HG02870 (cell line): ENCODE measurements around the gene HS3ST5.
A peak's percentile ranks its signal among the peaks of the same experiment; 100 is the strongest.

Source experiments
- ATAC-seq: cut with Tn5 transposase; IDR thresholded peaks from one replicate; pipeline ENCODE4 v1.9.1; 2021; ENCODE audit warnings: mild to moderate bottlenecking, moderate library complexity; ENCODE audit not compliant: unreplicated experiment

The HS3ST5 gene

GRCh38 chr6:114342826-114343781 is at the start of gene HS3ST5:
TSS of gene HS3ST5 (minus strand) at chr6:114343023. CDS start at chr6:114062845, 280,178 bp downstream.
- ATAC-seq = no peak

- no peak for ATAC-seq
These were observed 47.4 kb upstream of the HS3ST5 start for GRCh38 chr6:114390176-114390575.

- no peak for ATAC-seq
These were observed 46.3 kb upstream of the HS3ST5 start for GRCh38 chr6:114389111-114389510.

GRCh38 chr6:114382406-114382805 is 39.6 kb upstream of the HS3ST5 start:
- ATAC-seq = no peak

GRCh38 chr6:114377881-114378280 is 35.1 kb upstream of the HS3ST5 start:
- no peak for ATAC-seq

- no peak for ATAC-seq
These were observed 33.9 kb upstream of the HS3ST5 start for GRCh38 chr6:114376611-114377175.

GRCh38 chr6:114375541-114376192 is 32.8 kb upstream of the HS3ST5 start:
- ATAC-seq = no peak

GRCh38 chr6:114367315-114367961 is 24.6 kb upstream of the HS3ST5 start:
- ATAC-seq = no peak

- no peak for ATAC-seq
These were observed 24.1 kb upstream of the HS3ST5 start for GRCh38 chr6:114366899-114367298.

GRCh38 chr6:114364301-114364700 is 21.5 kb upstream of the HS3ST5 start:
- no peak for ATAC-seq

- ATAC-seq = no peak
These were observed 20.1 kb upstream of the HS3ST5 start for GRCh38 chr6:114362957-114363356.

- ATAC-seq = no peak
These were observed 19.6 kb upstream of the HS3ST5 start for GRCh38 chr6:114362396-114362795.

- ATAC-seq = no peak
These were observed 18.2 kb upstream of the HS3ST5 start for GRCh38 chr6:114361036-114361435.

- ATAC-seq = peak; percentile 56
These were observed 12.5 kb upstream of the HS3ST5 start for GRCh38 chr6:114355300-114355699.

- no peak for ATAC-seq
These were observed 11.7 kb upstream of the HS3ST5 start for GRCh38 chr6:114354482-114354881.

GRCh38 chr6:114346451-114346850 is 3.6 kb upstream of the HS3ST5 start:
- ATAC-seq = no peak

GRCh38 chr6:114344971-114345275 is 2.1 kb upstream of the HS3ST5 start:
- ATAC-seq = no peak

GRCh38 chr6:114344246-114344970 is 1.6 kb upstream of the HS3ST5 start:
- no peak for ATAC-seq

- ATAC-seq = no peak
These were observed 940 bp upstream of the HS3ST5 start for GRCh38 chr6:114343782-114344144.

- no peak for ATAC-seq
These were observed 567 bp downstream of the HS3ST5 start for GRCh38 chr6:114342086-114342825.
